ENCODE measurements around the gene OSTF1.

The OSTF1 gene

DNA sequence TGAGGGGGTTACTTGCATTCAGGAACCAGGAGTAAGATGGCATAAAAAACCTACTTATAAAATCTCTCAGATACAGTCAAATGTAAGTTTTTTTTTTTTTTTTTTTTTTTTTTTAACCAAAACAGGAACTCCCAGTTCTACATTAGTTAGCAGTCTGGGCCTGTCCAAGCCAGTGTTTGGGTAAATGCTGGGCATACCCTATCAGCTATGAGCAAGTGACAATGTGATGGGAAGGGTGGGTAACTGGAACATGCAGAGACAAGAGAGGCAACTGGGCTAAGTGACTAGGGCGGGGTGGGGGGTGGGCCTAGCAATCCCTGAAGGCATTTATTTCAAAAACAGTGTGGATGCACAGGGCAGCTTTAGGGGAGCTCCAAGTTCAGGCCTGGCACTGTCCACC lies 2.7 kb upstream of the OSTF1 start:
- no peak for DNase-seq (ENCODE audit: low spot score)

DNA sequence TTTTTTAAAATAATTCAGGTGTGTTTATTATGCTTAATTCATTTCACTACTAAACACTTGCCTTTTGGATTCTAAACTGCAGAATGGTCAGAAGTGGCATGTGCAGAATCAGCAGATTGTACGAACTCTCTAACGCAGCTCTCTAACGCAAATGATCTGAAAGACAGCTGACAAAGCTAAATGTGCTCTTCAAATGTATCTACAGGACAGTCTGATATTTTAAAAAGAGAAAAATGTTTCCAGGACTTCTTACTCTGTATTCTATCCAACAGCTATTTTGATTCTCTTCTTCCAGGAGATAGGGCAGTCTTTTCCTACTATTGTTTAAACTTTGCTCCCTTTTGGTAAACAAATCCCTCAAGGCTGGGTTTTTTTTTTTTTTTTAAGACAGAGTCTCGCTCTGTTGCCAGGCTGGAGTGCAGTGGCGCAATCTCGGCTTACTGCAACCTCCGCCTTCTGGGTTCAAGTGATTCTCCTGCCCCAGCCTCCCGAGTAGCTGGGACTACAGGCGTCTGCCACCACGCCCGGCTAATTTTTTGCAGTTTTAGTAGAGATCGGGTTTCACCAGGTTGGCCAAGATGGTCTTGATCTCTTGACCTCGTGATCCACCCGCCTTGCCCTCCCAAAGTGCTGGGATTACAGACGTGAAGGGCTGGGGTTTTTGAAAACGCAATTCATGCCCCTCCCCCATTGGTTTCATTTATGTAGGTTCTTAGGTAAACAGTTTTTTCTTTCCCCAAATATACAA lies 1.6 kb upstream of the OSTF1 start:
- DNase-seq (ENCODE audit: low spot score): no peak

DNA sequence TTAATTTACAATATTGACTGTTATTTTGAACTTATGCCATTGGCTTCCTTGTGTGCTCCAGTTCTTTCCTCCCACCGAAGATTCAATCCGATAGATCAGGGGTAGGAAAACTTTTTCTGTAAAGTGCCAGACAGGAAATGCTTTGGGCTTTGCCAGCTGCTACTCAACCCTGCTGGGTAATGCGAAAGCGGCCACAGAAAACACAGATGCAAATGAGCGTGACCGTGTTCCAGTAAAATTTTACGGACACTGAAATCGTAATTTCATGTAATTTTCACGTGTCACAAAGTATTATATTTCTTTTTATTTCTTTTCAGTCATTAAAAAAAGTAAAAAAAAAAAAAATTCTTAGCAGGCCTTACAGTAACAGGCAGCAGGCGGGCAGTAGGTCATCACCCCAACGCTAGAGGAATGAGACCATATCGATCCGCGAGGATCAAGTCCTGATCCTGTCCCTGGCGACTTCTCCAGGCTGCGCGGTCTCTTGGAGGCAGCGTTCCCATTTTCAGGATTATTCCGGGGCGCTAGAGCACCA lies 958 bp upstream of the OSTF1 start:
- DNase-seq (ENCODE audit: low spot score): no peak

DNA sequence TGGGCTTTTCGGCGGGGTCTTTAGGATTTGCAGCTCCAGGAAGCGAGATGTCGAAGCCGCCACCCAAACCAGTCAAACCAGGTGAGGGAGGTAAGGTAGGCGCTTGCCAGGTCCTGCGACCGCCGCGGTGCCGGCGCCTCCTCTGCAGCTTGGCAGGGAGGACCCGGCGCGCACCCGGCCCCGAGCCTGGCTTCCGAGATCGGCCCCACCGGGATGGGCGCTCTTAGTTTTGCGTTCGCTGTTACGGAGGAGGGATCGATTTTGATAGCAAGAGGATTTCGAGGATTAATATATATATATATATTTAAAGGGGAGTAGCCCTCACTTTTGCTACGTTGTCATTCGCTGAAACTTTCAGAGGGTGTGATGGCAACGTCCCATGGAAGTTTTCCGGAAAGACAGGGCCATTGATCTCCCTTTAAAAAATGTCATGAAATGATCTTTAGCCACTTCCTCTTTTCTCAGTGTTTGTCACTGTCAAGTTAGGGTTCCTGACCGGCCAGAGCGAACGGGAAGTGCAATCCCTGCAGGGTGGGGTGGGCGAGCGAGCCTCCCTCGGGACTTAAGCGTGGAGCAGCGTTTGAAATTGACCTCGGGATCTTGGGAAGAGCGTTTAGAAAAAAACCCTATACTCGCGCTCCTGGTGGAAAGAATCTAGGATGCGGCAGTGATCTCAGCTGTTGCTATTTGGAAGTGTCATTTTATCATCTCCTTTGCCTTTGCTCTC lies 495 bp downstream of the OSTF1 start:
- peak; percentile 62 for DNase-seq (ENCODE audit: low spot score)

DNA sequence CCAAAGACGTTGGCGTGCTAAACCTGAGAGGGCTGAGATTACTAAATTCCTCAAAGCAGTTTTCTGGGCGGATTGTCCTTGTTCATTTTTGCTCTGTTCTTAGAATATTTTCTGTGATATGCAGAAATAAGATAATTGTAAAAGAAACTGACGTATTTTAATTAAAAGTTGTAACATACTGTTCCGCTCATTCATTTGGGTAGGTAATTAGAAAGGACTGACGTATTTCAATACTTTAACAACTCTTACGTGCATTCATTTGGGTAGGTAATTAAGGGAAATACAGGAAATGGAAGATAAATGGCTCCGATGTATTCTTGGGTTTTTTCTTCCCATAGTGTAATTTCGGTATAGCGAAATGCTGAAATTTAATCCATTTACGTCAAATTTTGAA lies 1.1 kb downstream of the OSTF1 start:
- DNase-seq (ENCODE audit: low spot score): no peak

DNA sequence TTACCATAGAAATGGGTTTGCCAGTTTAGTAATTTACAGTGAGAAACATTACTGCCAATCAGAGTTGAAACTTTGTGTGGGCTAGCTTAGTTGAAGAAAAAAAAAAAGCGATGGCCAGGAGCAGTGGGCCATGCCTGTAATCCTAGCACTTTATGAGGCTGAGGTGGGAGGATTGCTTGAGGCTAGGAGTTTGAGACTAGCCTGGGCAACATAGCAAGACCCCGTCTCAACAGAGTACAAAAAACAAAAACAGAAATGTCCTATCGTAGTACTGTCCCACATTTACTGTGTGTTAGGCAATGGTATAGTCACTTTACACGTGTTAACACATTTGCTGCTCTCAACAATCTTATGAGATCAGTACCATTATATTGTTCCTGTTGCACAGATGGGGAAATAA lies 2.3 kb downstream of the OSTF1 start:
- DNase-seq (ENCODE audit: low spot score): no peak

DNA sequence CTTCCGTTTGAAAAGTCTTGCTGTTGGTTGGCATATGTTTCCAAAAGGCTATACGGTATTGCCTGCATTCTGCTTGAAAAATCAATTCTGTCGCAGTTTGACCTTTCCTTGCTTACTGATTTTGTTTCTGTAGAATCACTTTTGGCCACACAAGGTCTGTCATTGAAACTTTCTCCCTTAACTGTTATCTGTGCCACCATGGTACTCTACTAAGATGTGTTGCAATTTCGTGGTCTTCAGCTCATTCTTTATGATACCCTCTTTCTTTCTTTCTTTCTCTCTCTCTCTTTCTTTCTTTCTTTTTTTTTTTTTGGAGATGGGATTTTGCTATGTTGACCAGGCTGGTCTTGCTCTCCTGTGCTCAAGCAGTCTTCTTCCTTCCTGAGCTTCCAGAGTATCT lies 4.5 kb downstream of the OSTF1 start:
- no peak for DNase-seq (ENCODE audit: low spot score)

DNA sequence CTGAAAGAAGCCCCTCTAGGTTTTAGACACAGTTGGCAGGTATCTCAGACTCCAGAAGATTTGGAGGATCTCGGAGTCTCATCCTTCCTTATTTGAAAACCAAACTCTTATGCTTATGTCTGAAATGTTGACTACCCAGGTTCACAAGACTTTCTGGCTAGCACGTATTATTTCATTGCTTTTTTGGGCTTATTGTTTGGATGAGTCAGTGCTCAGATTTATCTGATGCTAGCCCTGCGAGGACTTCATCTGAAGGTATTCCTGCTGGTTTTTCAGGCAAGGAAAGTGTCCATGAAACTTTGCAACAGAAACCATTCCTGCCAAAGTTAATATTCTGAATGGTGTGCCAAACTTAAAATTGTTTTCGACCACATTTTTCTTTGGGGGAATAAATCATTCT lies 8.5 kb downstream of the OSTF1 start:
- no peak for DNase-seq (ENCODE audit: low spot score)

DNA sequence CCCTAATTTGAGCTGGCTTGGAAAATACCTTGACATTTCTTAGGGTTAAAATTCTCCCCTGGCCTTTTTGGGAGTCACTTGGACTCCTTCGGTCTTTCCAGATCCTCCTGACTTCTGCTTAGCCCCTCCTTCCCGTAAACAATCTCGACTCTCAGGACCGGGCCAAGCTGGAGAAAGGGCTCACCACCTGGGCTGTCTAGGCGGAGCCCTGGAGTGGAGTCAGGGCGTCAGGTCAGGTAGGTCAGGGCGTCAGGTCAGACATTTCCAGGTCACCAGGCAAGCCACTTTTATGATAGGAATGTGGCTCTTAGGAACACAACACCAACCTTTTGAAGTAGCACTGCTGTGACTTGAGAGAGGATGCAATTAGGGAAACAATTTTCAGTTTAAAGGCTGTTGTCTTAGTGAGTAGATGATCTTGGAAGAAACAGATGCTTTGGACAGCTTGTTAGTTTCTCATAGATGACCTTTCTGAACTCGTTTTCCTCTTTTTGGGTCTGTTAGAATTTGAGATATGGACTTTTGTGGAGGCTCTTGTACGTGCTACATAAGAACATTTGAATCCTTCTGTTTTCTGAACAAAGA lies 12.8 kb downstream of the OSTF1 start:
- no peak for DNase-seq (ENCODE audit: low spot score)

DNA sequence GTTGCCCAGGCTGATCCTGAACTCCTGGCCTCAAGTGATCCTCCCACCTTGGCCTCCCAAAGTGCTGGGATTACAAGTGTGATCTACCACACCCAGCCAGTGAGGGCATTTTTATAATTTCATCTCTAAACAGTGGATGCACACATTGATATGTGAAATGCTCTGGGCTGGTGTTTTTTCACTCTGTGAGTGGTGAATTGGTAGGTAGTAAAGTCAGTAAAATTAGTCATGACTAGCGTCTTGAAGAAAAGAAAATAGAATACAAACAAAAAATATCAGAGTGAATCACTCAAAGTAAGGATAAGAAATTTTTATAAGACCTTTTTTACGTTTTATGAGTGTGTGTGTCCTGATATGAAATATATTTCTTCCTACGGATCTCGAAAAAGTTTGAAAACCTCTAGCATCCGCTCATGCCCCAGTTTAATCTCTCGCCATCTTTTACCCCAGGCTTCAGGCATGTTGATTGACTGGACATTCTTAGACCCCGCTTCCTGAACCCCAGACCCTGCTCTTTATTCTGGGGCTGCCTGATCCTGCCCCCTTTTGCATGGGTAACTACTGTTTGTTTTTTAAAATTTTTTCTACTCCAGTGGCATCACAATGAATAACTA lies 14.0 kb downstream of the OSTF1 start:
- DNase-seq (ENCODE audit: low spot score): no peak

DNA sequence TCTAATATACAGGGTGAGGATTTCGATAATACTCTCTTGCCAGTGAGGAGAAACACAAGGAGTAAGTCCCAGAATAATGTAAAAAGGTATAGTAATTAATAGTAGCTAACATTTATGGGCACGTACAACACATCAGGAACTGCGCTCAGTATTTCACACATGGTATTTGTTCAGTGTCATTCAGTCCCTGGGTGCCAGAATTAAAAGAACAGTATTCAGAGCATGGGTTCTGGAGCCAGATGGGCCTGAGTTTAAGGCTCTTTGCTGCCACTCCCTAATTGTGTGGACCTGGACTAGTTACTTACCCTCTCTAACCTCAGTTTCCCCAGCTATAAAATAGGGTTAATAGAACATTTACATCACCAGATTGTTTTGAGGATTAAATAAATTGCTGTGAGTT lies 16.3 kb downstream of the OSTF1 start:
- no peak for DNase-seq (ENCODE audit: low spot score)

DNA sequence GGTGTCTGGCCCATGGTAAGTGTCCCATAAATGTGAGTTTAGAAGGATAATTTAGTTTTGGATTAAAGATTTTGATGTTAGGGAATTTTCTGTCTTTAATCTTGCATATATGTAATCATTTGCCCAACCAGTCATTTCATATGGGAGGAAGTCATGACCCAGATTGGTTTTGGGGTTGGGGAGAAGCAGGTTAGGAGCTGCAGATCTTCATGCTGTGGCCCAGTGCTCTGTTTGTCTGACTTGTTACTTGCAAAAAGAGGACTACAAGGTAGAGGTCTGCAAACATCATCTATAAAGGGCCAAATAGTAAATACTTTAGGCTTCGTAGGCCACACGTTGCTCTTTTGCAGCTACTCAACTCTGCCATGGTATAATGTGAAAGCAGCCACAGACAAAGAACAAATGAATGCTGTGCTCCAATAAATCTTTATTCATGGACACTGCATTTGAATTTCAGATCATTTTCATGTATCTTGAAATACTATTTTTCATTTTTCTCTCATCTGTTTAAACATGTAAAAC lies 16.8 kb downstream of the OSTF1 start:
- no peak for DNase-seq (ENCODE audit: low spot score)

DNA sequence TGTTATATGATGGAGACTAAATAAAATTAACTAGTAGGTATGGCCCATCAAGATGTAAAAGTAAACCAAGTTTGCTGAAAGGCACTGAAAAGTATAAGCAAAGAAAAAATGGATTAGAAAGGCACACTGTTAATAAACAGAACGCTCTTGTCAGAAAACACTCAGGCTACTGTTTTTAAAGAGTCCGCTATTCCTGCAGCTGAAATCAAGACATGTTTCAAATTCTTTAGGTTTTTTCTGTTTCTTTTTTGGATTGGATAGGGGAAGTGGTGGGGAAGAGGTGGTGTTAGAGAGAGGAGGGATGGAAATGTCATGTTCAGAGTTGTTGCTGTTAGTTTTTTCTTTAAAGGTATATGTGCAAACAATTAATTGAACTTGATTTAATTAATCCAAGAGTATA lies 17.5 kb downstream of the OSTF1 start:
- no peak for DNase-seq (ENCODE audit: low spot score)

DNA sequence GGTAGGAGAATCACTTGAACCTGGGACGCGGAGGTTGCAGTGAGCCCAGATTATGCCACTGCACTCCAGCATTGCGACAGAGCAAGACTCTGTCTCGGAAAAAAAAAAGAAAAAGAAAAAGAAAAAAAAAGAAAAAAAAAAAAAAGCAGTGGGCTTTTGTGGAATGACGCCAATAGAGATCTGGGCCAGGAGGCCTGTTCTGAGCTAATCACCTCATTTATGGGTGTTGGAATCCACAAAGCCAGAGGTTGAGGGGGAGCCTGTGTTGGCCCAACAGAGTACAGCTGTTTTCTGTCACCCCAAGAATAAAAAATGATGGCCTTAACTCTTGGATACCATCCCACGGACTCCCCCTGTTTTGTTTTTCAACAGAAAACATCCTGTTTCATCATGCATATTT lies 18.5 kb downstream of the OSTF1 start:
- DNase-seq (ENCODE audit: low spot score): no peak

DNA sequence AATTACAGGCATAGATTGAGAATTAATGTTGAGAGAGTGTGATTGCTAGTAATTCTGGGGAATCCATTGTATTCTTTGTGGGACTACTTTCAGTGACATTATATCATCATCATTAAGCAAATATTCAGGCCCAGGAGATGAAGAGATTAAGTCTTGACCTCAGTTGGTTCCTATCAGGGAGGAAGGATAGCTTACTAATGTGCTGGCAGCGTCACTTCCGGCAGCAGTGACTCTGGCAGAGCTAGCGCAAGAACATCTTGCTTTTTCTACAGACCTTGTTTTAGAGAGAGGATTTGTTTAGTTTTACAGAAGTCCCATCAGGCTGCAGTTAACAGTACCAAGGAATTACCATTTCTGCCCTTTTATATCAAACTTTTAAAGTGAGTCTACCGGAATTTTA lies 20.3 kb downstream of the OSTF1 start:
- no peak for DNase-seq (ENCODE audit: low spot score)

DNA sequence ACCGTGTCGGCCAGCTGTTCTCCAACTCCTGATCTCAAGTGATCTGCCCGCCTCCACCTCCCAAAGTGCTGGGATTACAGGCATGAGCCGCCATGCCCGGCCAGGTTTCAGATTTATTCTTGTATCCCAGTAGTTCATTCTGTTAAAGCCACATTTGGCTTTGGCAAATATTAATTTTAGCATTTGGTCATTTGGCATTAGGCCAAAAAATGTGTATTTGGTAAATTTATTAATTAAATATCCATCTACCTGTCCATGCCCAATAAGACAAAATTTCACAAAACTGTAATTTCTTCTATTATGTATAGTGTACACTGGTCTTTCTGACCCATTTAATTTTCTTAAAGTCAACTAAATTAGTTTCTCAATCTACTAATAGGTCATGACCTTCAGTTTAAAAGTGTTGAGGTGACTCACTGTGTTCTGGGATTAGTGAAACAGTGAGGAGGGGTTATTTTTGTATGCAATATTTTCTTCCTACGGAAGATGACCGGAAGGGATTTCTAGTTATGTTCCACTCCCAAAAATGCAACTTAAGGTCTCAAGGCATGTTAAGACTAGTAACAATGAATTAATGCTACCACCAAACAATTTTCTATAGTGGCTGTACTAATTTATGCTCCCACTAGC lies 21.0 kb downstream of the OSTF1 start:
- DNase-seq (ENCODE audit: low spot score): no peak

DNA sequence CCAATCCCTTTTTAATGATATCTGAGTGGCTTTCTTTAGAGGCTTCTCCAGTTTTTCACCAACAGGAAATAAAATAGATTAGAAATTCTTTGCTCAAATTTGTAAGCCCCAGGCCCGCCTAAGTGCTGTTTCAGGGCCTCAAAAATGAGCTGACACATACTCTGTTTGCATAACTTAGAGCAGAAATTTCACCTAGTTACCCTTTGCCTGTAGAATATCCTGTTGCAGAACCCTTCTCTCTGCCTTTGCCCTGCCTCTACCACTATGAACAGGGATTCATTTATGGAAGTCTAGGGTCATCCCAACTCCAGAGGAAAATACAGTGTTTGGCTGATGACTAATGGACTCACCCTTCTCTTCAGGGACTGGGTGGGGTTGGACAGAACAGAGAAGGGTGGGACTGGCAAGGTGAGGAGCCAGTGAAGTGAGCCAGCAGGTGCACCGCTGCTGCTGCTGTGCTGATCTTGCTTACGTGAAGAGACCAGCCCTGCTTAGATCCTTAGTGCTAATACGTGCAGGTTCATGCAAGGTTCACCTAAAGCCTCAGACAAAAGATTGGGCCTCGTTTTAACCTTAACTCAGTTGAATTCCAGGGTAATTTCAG lies 22.8 kb downstream of the OSTF1 start:
- no peak for DNase-seq (ENCODE audit: low spot score)

DNA sequence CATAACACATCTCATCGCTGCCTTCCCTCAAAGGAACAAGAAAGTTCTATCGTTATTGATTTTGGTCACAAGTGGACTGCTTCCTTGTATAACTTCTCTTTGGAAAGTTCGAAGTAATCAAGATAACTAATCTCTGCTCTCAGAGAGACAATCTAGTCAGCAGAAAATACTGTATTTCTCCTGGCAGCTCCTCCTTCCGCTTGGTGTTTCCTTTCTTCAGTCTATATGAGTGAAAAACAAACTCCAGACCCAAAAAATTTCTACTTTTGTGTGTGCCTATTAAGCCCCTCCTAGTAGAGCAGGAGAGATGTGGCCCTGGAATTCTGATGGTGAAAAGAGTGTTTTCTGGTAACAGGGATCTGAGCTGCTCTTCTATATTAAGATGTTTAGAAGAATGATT lies 24.5 kb downstream of the OSTF1 start:
- no peak for DNase-seq (ENCODE audit: low spot score)

DNA sequence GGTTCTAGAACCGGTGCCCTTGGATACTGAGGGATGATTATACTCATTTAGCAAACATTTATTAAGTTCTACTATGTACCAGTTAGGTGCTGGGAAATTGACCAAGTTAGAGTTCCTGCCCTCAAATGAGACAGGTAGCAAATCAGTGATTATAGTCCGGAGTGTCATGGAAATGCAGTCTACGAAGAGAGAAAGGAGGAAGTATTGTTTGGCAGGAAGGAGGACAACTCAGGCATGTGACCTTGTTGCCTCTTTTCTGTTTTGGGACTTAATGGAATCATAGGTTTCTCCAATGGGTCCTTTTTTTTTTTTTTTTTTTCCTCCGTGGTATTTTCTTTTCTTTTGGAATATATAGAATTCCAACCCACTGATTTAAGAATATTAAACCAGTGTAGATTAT lies 28.0 kb downstream of the OSTF1 start:
- no peak for DNase-seq (ENCODE audit: low spot score)

DNA sequence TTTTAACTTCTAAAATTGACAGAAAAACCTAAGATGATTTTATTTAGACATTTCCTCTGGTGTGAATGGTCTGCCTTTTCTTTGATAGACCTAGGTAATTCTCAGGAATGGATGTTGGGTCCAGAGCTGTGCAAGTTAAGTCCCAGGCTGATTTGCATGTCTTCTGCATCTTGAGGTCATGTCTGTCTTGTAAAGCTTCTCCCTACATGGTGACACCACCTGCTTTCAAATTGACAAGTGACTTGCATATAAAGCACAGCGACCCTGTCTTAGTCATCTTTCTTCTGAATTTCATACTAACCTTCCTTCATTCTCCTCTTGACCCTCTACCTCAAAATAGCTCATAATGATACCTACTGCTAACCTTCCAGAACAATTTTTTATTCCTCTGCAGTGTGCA lies 29.2 kb downstream of the OSTF1 start:
- DNase-seq (ENCODE audit: low spot score): no peak

DNA sequence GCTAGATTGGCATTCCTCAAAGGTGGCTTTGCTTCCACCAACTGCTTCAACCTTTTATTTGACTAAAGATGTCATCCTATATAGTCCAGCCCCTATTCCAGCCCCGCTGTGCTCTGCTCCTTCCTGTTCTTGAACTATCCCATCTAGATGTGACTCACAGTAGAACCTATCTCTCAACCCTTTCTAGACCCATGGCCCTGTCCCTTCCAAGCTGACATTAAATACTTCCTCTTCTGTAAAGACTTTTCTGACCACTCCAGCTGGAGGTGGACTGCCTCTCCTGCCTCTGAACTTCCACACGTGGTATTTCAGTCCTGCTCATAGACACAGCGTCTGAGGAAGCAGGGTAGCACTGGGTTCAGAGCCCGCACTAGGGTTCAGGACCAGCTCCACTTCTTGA lies 32.4 kb downstream of the OSTF1 start:
- DNase-seq (ENCODE audit: low spot score): no peak

Measured in D341Med (cell line).